MCF 10A (cell line): ENCODE measurements around the gene PPP2R5E. TPM values are rescaled to one million over a fixed set of nuclear protein-coding genes. Genes with fewer than 3 reads are reported as not detected.
"Not testable (repeated sequence)": the region's sequence is repeated elsewhere in the genome, so short reads cannot be mapped to it uniquely, and the experiment has no call there.

ENCODE experiments used
- Bru-seq: library from RNA; stranded (reverse); fragments of 400-500 nt; gene quantifications from one replicate; lab custom pipeline; 2021; lab: Mats Ljungman, UMichigan
- BruChase-seq, 2 experiments: library from RNA; stranded (reverse); fragments of 400-500 nt; gene quantifications; one replicate each; lab custom pipeline; 2021; lab: Mats Ljungman, UMichigan
- BruUV-seq: library from RNA; stranded (reverse); fragments of 400-500 nt; replicated peaks from 2 replicates; lab custom pipeline; 2021; lab: Mats Ljungman, UMichigan
- CTCF ChIA-PET: fragments of 300-600 bp; sonication (Branson Sonifier 250); formaldehyde crosslinking; extraction: SDS; loops from one replicate; lab custom pipeline; 2021; ENCODE audit warnings: antibody characterized with exemption, inconsistent platforms; lab: Yijun Ruan, JAX
- POLR2A ChIA-PET: fragments of 300-600, 350-650 bp; sonication (Branson Sonifier 250); formaldehyde crosslinking; extraction: SDS; loops from one replicate; lab custom pipeline; 2020; ENCODE audit warnings: antibody characterized with exemption, inconsistent platforms; lab: Yijun Ruan, JAX
- DNase-seq: peaks from one replicate; pipeline ENCODE4 v3.0.0-alpha.2; 2018; ENCODE audit not compliant: unreplicated experiment
- H3K27ac Mint-ChIP-seq: one replicate; pipeline ENCODE4 v1.8.0; 2022; ENCODE audit warnings: mild to moderate bottlenecking, low read depth, mixed read lengths; ENCODE audit not compliant: unreplicated experiment
- H3K27me3 Mint-ChIP-seq: one replicate; pipeline ENCODE4 v1.8.0; 2022; ENCODE audit warnings: mixed read lengths; ENCODE audit not compliant: insufficient read depth, unreplicated experiment
- H3K36me3 Mint-ChIP-seq: one replicate; pipeline ENCODE4 v1.8.0; 2022; ENCODE audit warnings: mild to moderate bottlenecking, moderate library complexity, mixed read lengths; ENCODE audit not compliant: insufficient read depth, unreplicated experiment
- H3K4me1 Mint-ChIP-seq: one replicate; pipeline ENCODE4 v1.8.0; 2022; ENCODE audit warnings: mixed read lengths; ENCODE audit not compliant: insufficient read depth, unreplicated experiment
- H3K4me3 Mint-ChIP-seq: one replicate; pipeline ENCODE4 v1.8.0; 2022; ENCODE audit warnings: mild to moderate bottlenecking, moderate library complexity, mixed read lengths; ENCODE audit not compliant: unreplicated experiment
- H3K9me3 Mint-ChIP-seq: one replicate; pipeline ENCODE4 v1.8.0; 2022; ENCODE audit warnings: mixed read lengths; ENCODE audit not compliant: unreplicated experiment
- intact Hi-C: fragments of 100-400 bp; cut with micrococcal nuclease; formaldehyde crosslinking; loops from 2 replicates; pipeline ENCODE4 v1.14.1; 2022
- long read RNA-seq: library from polyadenylated mRNA; stranded (forward); transcript quantifications from one replicate; pipeline ENCODE4 v2.0.0, GENCODE V29; 2022
- total RNA-seq: library from RNA; stranded (reverse); gene quantifications from 2 replicates; pipeline ENCODE4 v1.2.3, GENCODE V29; 2022
- TF ChIP-seq, protein P1 (sequence below): fragments of 200-600 bp; IDR thresholded peaks from one replicate; pipeline ENCODE4 v1.8.0; 2022; ENCODE audit warnings: antibody characterized with exemption, mild to moderate bottlenecking; ENCODE audit not compliant: unreplicated experiment

PPP2R5E gene
- total RNA-seq (46.4 and 49.7 TPM in 2 replicates), Bru-seq, nascent RNA (percentile 81 among the genes with signal in this experiment), BruChase-seq, experiment 1, labeled RNA remaining after a 6-hour chase (percentile 82 among the genes with signal in this experiment), BruChase-seq, experiment 2, labeled RNA remaining after a 2-hour chase (percentile 76 among the genes with signal in this experiment)
- long read RNA-seq, full-length matches to known transcripts = 105 of 154 reads
- long read RNA-seq, partial matches to known transcripts = 2 of 154 reads
- long read RNA-seq, other reads (novel, unspliced or antisense) = 47 of 154 reads

GRCh38 chr14:63543000-63543825, at the start of gene PPP2R5E:
Gene PPP2R5E, minus strand, starts transcription at chr14:63543377. Its CDS starts 3,692 bp downstream, at chr14:63539685.
- ChIA-PET CTCF (interaction anchor here (0.6 to 3.8 kb wide), 6 partner anchors 90 to 242 kb away, joined by 3 to 20 read pairs (median 4); no protein-coding TSS in a partner anchor), POLR2A (interaction anchor here (0.7 to 4.4 kb wide), 50 partner anchors 9 to 958 kb away, joined by 3 to 65 read pairs (median 4); partner anchors contain the start of gene WDR89)
- TF ChIP-seq, protein P1, sequence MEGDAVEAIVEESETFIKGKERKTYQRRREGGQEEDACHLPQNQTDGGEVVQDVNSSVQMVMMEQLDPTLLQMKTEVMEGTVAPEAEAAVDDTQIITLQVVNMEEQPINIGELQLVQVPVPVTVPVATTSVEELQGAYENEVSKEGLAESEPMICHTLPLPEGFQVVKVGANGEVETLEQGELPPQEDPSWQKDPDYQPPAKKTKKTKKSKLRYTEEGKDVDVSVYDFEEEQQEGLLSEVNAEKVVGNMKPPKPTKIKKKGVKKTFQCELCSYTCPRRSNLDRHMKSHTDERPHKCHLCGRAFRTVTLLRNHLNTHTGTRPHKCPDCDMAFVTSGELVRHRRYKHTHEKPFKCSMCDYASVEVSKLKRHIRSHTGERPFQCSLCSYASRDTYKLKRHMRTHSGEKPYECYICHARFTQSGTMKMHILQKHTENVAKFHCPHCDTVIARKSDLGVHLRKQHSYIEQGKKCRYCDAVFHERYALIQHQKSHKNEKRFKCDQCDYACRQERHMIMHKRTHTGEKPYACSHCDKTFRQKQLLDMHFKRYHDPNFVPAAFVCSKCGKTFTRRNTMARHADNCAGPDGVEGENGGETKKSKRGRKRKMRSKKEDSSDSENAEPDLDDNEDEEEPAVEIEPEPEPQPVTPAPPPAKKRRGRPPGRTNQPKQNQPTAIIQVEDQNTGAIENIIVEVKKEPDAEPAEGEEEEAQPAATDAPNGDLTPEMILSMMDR = no peak
- Mint-ChIP-seq H3K27me3 (no peaks in the 10 kb centered on the region), H3K4me1 (peaks cover 18% of the 10 kb centered on the region), H3K27ac (peak within 1 kb of the TSS; percentile 87), H3K9me3 (no peaks in the 10 kb centered on the region), H3K36me3 (peaks cover 20% of the 10 kb centered on the region), H3K4me3 (peak within 1 kb of the TSS; percentile 89)
- no TSS peak for BruUV-seq
- DNase-seq = peak; percentile 99
- intact Hi-C loops = loop anchor here (1.0 to 5.0 kb wide), 5 partner anchors 99 to 229 kb away; partner anchors contain the start of gene WDR89

GRCh38 chr14:63583046-63583445, 39.9 kb upstream of the PPP2R5E start:
- H3K27me3 Mint-ChIP-seq, H3K4me1 Mint-ChIP-seq, H3K4me3 Mint-ChIP-seq, H3K36me3 Mint-ChIP-seq, intact Hi-C loops, DNase-seq, H3K9me3 Mint-ChIP-seq, BruUV-seq, H3K27ac Mint-ChIP-seq: not testable (repeated sequence)
- POLR2A ChIA-PET = interaction anchor here (1.0 kb wide), 1 partner anchor 168 kb away, joined by 3 read pairs; no protein-coding TSS in a partner anchor
- CTCF ChIA-PET = interaction anchor here (0.8 kb wide), 1 partner anchor 194 kb away, joined by 5 read pairs; no protein-coding TSS in a partner anchor

DNA sequence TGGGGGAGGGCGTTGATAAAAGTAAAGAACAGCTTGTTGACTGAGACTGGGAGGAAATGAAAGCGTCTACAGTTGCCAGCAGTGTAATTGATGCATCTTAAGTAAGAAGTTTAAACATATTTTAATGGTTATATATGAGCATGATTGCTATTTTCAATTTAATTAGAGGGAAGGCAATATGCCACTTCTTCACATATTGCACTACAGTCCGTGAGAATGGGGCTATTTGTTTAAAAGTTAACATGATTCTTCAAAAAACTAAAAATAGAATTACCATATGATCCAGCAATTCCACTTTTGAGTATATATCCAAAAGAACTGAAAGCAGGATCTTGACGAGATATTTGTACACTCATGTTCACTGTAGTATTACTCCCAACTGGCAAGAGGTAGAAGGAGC, 38.3 kb upstream of the PPP2R5E start:
- Mint-ChIP-seq H3K4me3 (no peak overlapping the region), H3K27ac (no peak overlapping the region), H3K27me3 (no peaks in the 10 kb centered on the region), H3K4me1 (peaks cover 5% of the 10 kb centered on the region), H3K36me3 (peaks cover 4% of the 10 kb centered on the region), H3K9me3 (no peaks in the 10 kb centered on the region)
- intact Hi-C loops = no loop called here
- DNase-seq = no peak
- CTCF ChIA-PET = interaction anchor here (0.9 kb wide), 1 partner anchor 18 kb away, joined by 3 read pairs; no protein-coding TSS in a partner anchor
- TF ChIP-seq, protein P1 = no peak
- POLR2A ChIA-PET = interaction anchor here (0.6 to 0.8 kb wide), 2 partner anchors 45 to 1796 kb away, joined by 3 read pairs; no protein-coding TSS in a partner anchor
- no TSS peak for BruUV-seq

GRCh38 chr14:63578300-63578699, 35.1 kb upstream of the PPP2R5E start:
- intact Hi-C loops = no loop called here
- peaks cover 2% of the 10 kb centered on the region for H3K36me3 Mint-ChIP-seq
- ChIA-PET CTCF (interaction anchor here (0.7 kb wide), 1 partner anchor 145 kb away, joined by 4 read pairs; no protein-coding TSS in a partner anchor), POLR2A (interaction anchor here (0.7 to 1.6 kb wide), 4 partner anchors 12 to 37 kb away, joined by 3 to 4 read pairs (median 4); partner anchors contain the start of gene PPP2R5E)
- TF ChIP-seq, protein P1 = no peak
- no peak for DNase-seq
- H3K4me3 Mint-ChIP-seq = no peak overlapping the region
- H3K4me1 Mint-ChIP-seq = peaks cover 6% of the 10 kb centered on the region
- no peaks in the 10 kb centered on the region for H3K9me3 Mint-ChIP-seq
- no TSS peak for BruUV-seq
- no peaks in the 10 kb centered on the region for H3K27me3 Mint-ChIP-seq
- no peak overlapping the region for H3K27ac Mint-ChIP-seq
